GM23338 (cell line): ENCODE measurements around the gene DHRS3. TPM values are rescaled to one million over a fixed set of nuclear protein-coding genes. Genes with fewer than 3 reads are reported as not detected.

Experiments used
- ATAC-seq: fragments of 200-7000 bp; cut with Tn5 transposase; 3 replicates; pipeline ENCODE4 v1.9.1; 2020
- DNase-seq: peaks from one replicate; pipeline ENCODE4 v3.0.0-alpha.2; 2015; ENCODE audit warnings: low spot score
- H2AFZ ChIP-seq: fragments of 200-600 bp; sonication (generic); 2 replicates; pipeline ENCODE4 v1.8.0; 2016; ENCODE audit warnings: antibody characterized with exemption, mild to moderate bottlenecking, moderate library complexity
- H3F3A ChIP-seq: fragments of 200-600 bp; sonication (generic); replicated peaks from 2 replicates; pipeline ENCODE4 v1.8.0; 2017; ENCODE audit warnings: antibody characterized with exemption, mixed run types, low read depth
- H3K27ac ChIP-seq: fragments of 200-600 bp; sonication (generic); 2 replicates; pipeline ENCODE4 v1.6.1; 2016; ENCODE audit warnings: low read depth
- H3K27me3 ChIP-seq: fragments of 200-600 bp; sonication (generic); 2 replicates; pipeline ENCODE4 v1.8.0; 2016; ENCODE audit warnings: mild to moderate bottlenecking, mixed run types, moderate library complexity; ENCODE audit not compliant: insufficient read depth
- H3K36me3 ChIP-seq: fragments of 200-600 bp; sonication (generic); 2 replicates; pipeline ENCODE4 v1.8.0; 2016; ENCODE audit warnings: mild to moderate bottlenecking; ENCODE audit not compliant: insufficient read depth
- H3K4me1 ChIP-seq: fragments of 200-600 bp; sonication (generic); 2 replicates; pipeline ENCODE4 v1.8.0; 2016; ENCODE audit warnings: mild to moderate bottlenecking, moderate library complexity; ENCODE audit not compliant: insufficient read depth
- H3K4me2 ChIP-seq: fragments of 200-600 bp; sonication (generic); 2 replicates; pipeline ENCODE4 v1.7.1; 2017; ENCODE audit warnings: mixed run types
- H3K4me3 ChIP-seq: fragments of 200-600 bp; sonication (generic); 2 replicates; pipeline ENCODE4 v1.6.1; 2016; ENCODE audit warnings: mixed run types
- H3K79me2 ChIP-seq: fragments of 200-600 bp; sonication (generic); replicated peaks from 2 replicates; pipeline ENCODE4 v1.8.0; 2017; ENCODE audit warnings: mild to moderate bottlenecking; ENCODE audit not compliant: insufficient read depth
- H3K9me2 ChIP-seq: fragments of 200-600 bp; sonication (generic); 2 replicates; pipeline ENCODE4 v1.8.0; 2017; ENCODE audit not compliant: insufficient read depth
- H4K20me1 ChIP-seq: fragments of 200-600 bp; sonication (generic); replicated peaks from 2 replicates; pipeline ENCODE4 v1.8.0; 2017; ENCODE audit warnings: mild to moderate bottlenecking; ENCODE audit not compliant: insufficient read depth
- H3K27ac Mint-ChIP-seq: 2 replicates; pipeline ENCODE4 v1.8.0; 2020; ENCODE audit warnings: inconsistent platforms, mild to moderate bottlenecking, moderate library complexity, mixed read lengths
- H3K27me3 Mint-ChIP-seq: 3 replicates; pipeline ENCODE4 v1.8.0; 2022; ENCODE audit warnings: low read depth, mild to moderate bottlenecking, moderate library complexity, mixed read lengths, inconsistent platforms; ENCODE audit not compliant: insufficient read depth, poor library complexity
- H3K36me3 Mint-ChIP-seq: 3 replicates; pipeline ENCODE4 v1.8.0; 2021; ENCODE audit warnings: low read depth, mild to moderate bottlenecking, inconsistent platforms, moderate library complexity, mixed read lengths
- H3K4me1 Mint-ChIP-seq: 3 replicates; pipeline ENCODE4 v1.8.0; 2020; ENCODE audit warnings: mild to moderate bottlenecking, inconsistent platforms, mixed read lengths
- H3K4me3 Mint-ChIP-seq: 3 replicates; pipeline ENCODE4 v1.8.0; 2021; ENCODE audit warnings: moderate library complexity, mild to moderate bottlenecking, inconsistent platforms, mixed read lengths
- H3K9me3 Mint-ChIP-seq: 3 replicates; pipeline ENCODE4 v1.8.0; 2020; ENCODE audit warnings: moderate library complexity, mild to moderate bottlenecking, inconsistent platforms, mixed read lengths
- CREB1 ChIP-seq: fragments of 250-450 bp; sonication (Bioruptor Pico); IDR thresholded peaks from 2 replicates; pipeline ENCODE4 v1.5.0; 2020; ENCODE audit warnings: low read depth, mild to moderate bottlenecking, moderate library complexity
- ETS1 ChIP-seq: IDR thresholded peaks from 2 replicates; pipeline ENCODE4 v1.6.1; 2016; ENCODE audit warnings: antibody characterized with exemption
- EZH2phosphoT487 ChIP-seq: fragments of 200-600 bp; sonication (generic); IDR thresholded peaks from one replicate; pipeline ENCODE4 v1.8.1; 2018; ENCODE audit warnings: antibody characterized with exemption; ENCODE audit not compliant: unreplicated experiment
- JUNB ChIP-seq: IDR thresholded peaks from one replicate; pipeline ENCODE4 v1.6.1; 2016; ENCODE audit warnings: antibody characterized with exemption; ENCODE audit not compliant: unreplicated experiment
- NANOG ChIP-seq: IDR thresholded peaks from 2 replicates; pipeline ENCODE4 v1.6.1; 2016; ENCODE audit warnings: antibody characterized with exemption, borderline replicate concordance
- POLR2AphosphoS5 ChIP-seq: IDR thresholded peaks from 2 replicates; pipeline ENCODE4 v1.6.1; 2016; ENCODE audit warnings: antibody characterized with exemption, low read depth
- REST ChIP-seq: IDR thresholded peaks from one replicate; pipeline ENCODE4 v1.6.1; 2018; ENCODE audit warnings: antibody characterized with exemption; ENCODE audit not compliant: unreplicated experiment
- STAT1 ChIP-seq: IDR thresholded peaks from one replicate; pipeline ENCODE4 v1.6.1; 2016; ENCODE audit warnings: antibody characterized with exemption; ENCODE audit not compliant: unreplicated experiment
- ZNF331 ChIP-seq: fragments of 250-450 bp; sonication (Bioruptor Pico); IDR thresholded peaks from 2 replicates; pipeline ENCODE4 v1.5.0; 2020; ENCODE audit warnings: low read depth, mild to moderate bottlenecking, moderate library complexity
- polyA plus RNA-seq: library from polyadenylated mRNA; unstranded; fragments of >200 nt; fragmentation: Nextera tagmentation; extraction: Ambion mirVana; gene quantifications from 2 replicates; pipeline ENCODE4 v1.2.1, GENCODE V29; 2016
- total RNA-seq: library from RNA; depleted of rRNA; stranded (reverse); fragments of >200 nt; shearing (Covaris generic); gene quantifications from 2 replicates; pipeline ENCODE4 v1.2.3, GENCODE V29; 2014
- TF ChIP-seq, protein P1 (sequence below), 2 experiments: fragments of 200-600 bp in 1 of 2; sonication (generic) in 1 of 2; conservative IDR thresholded peaks; 2 replicates each; pipeline versions ENCODE4 v1.5.1 to v1.6.1; 2016 to 2017; ENCODE audit warnings: antibody characterized with exemption in 2 of 2, low read depth in 2 of 2, mild to moderate bottlenecking in 2 of 2, moderate library complexity in 1 of 2

DHRS3 gene
- total and polyA plus RNA-seq, 2 experiments from 2014 or later: 21.0 to 26.0 TPM

GRCh38 chr1:12547586-12548225, 70.3 kb downstream of the DHRS3 start (continued):
- TF ChIP-seq, protein P1, sequence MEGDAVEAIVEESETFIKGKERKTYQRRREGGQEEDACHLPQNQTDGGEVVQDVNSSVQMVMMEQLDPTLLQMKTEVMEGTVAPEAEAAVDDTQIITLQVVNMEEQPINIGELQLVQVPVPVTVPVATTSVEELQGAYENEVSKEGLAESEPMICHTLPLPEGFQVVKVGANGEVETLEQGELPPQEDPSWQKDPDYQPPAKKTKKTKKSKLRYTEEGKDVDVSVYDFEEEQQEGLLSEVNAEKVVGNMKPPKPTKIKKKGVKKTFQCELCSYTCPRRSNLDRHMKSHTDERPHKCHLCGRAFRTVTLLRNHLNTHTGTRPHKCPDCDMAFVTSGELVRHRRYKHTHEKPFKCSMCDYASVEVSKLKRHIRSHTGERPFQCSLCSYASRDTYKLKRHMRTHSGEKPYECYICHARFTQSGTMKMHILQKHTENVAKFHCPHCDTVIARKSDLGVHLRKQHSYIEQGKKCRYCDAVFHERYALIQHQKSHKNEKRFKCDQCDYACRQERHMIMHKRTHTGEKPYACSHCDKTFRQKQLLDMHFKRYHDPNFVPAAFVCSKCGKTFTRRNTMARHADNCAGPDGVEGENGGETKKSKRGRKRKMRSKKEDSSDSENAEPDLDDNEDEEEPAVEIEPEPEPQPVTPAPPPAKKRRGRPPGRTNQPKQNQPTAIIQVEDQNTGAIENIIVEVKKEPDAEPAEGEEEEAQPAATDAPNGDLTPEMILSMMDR (conservative IDR thresholded peaks at IDR 0.05; ENCODE audit: low read depth in 2 of 2): no peak
- TF ChIP-seq ZNF331 (CRISPR knock-in tag) (no peak), STAT1 (no peak), JUNB (no peak), EZH2phosphoT487 (no peak), REST (no peak)

- no peak for ATAC-seq
- H3K4me1 ChIP-seq: no peaks in the 10 kb centered on the region
- peaks cover 20% of the 10 kb centered on the region for H3K4me1 Mint-ChIP-seq
Measured at GRCh38 chr1:12546771-12547585, 71.0 kb downstream of the DHRS3 start.

More at GRCh38 chr1:12546771-12547585, 71.0 kb downstream of the DHRS3 start:
- H4K20me1 ChIP-seq: no peaks in the 10 kb centered on the region
- no peak for DNase-seq
- no peaks in the 10 kb centered on the region for H3K36me3 ChIP-seq
- no peaks in the 10 kb centered on the region for H3K79me2 ChIP-seq
- H3K27me3 ChIP-seq: no peaks in the 10 kb centered on the region
- TF ChIP-seq NANOG (no peak), ZNF331 (CRISPR knock-in tag) (no peak), ETS1 (no peak), POLR2AphosphoS5 (no peak), REST (no peak), JUNB (no peak), CREB1 (no peak)
- TF ChIP-seq, protein P1 (conservative IDR thresholded peaks at IDR 0.05; ENCODE audit: low read depth in 2 of 2): no peak
- H3K27ac ChIP-seq: no peak overlapping the region
- H3K4me3 ChIP-seq: no peak overlapping the region
- Mint-ChIP-seq H3K4me3 (no peak overlapping the region), H3K36me3 (no peaks in the 10 kb centered on the region), H3K9me3 (no peaks in the 10 kb centered on the region), H3K27me3 (peaks cover 15% of the 10 kb centered on the region), H3K27ac (no peak overlapping the region)
- H3K9me2 ChIP-seq: no peaks in the 10 kb centered on the region
- no peak overlapping the region for H2AFZ ChIP-seq
- H3K4me2 ChIP-seq: no peak overlapping the region
- H3F3A ChIP-seq: no peaks in the 10 kb centered on the region
